GM19468 (cell line): ENCODE results near the gene IL13.
A peak's percentile ranks its signal among the peaks of the same experiment; 100 is the strongest.

Source experiments
- ATAC-seq: cut with Tn5 transposase; IDR thresholded peaks from one replicate; pipeline ENCODE4 v1.9.1; 2021; ENCODE audit warnings: mild to moderate bottlenecking, moderate library complexity, moderate number of reproducible peaks; ENCODE audit not compliant: unreplicated experiment; ENCODE audit errors: extremely low read depth

IL13 gene

DNA sequence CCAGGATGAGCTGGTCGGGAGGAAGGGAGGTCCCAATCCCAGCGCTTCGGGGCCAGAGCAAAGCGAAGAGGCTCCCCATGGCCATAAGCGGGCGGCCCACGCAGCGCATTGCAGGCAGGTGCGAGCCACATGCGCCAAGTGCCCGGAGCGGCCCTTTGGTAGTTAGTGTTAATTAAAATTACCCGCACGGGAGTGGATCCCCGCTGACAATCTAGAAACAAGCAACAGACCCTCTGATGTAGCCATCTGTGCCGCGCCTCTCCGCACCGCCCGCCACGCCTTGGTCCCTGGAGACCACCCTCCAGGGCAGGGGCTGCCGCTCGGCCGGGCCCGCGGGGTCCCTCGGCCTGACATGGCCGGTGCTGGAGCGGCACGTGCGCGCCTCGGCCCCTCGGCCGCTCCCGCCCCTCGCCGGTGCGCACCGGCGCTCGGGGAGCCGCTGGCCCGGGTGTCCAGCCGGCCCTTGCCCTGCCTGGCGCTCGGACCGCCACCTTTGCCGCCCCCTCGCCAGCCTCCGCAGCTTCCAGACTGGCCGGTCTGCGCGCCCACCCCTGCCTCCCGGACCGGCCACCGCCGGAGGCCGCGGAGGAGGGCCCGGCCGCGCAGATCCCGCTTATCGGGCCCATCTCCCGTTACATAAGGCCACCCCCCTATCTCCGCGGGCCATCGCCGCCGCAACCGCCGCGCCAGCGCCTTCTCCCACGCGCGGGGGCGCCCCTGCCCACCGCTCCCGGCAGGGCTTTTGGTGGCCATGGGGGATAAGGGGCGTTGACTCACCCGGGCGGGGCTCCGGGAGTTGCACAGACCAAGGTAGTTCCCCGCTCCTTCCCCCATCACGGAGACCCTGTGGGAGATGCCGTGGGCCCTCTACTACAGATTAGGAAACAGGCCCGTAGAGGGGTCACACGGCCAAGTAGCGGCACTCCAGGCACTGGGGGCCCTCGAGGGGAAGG, 1.9 kb upstream of the IL13 start:
- no peak for ATAC-seq

DNA sequence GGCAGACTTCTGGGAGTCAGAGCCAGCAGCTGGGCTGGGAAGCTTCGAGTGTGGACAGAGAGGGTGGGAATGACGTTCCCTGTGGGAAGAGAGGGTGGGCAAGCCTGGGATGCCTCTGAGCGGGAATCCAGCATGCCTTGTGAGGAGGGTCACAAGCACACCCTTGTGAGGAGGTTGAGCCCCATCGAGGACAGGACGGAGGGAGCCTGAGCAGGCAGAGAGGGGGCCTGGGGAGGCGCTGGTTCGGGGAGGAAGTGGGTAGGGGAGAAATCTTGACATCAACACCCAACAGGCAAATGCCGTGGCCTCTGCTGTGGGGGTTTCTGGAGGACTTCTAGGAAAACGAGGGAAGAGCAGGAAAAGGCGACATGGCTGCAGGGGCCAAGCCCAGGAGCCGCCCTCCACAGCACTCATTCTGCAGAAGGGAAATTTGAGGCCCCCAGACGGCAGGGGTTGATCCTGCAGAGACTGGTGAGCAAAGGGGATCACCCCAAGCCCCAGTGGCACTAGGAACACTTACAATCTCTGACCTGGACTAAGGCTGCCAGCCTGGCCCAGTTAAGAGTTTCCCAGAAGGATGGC, 1.1 kb upstream of the IL13 start:
- ATAC-seq = no peak

DNA sequence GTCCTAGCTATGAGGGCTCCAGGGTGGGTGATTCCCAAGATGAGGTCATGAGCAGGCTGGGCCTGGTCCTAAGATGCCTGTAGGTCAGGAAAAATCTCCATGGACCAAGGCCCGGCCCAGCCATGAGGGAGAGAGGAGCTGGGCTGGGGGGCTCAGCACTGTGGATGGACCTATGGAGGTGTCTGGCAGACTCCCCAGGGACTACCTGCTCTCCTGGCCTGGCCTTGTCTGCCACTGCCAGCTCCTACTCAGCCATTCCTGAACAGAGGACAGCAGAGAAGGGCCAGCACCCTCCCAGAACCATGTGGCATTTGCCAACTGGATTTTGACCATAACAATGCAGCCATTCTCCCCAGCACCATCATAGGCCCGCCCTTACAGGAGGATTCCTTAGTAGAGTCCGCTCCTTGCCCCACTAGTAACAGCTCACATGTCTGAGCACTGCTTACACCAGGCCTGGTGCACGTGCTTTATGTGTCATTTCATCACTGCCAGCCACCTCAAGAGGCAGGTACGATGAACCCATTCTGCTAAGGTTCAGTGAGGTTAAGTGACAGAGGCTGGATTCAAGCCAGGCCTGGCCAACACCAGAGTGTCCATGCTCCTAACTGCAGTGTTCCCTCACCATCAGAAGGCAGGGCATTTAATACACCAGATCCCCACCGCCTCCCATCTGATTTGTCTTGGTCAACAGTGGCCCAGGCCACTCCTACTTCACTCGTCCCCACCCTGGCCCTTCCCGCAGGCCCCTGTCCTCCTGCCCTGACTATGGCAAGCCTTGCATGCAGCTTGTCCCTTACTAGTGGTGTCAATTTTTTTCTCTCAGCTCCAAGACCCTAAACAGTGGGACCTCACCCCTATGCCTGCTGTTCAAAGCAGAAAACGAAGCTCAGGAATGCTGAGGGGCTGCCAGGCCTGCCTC, 669 bp downstream of the IL13 start:
- no peak for ATAC-seq

DNA sequence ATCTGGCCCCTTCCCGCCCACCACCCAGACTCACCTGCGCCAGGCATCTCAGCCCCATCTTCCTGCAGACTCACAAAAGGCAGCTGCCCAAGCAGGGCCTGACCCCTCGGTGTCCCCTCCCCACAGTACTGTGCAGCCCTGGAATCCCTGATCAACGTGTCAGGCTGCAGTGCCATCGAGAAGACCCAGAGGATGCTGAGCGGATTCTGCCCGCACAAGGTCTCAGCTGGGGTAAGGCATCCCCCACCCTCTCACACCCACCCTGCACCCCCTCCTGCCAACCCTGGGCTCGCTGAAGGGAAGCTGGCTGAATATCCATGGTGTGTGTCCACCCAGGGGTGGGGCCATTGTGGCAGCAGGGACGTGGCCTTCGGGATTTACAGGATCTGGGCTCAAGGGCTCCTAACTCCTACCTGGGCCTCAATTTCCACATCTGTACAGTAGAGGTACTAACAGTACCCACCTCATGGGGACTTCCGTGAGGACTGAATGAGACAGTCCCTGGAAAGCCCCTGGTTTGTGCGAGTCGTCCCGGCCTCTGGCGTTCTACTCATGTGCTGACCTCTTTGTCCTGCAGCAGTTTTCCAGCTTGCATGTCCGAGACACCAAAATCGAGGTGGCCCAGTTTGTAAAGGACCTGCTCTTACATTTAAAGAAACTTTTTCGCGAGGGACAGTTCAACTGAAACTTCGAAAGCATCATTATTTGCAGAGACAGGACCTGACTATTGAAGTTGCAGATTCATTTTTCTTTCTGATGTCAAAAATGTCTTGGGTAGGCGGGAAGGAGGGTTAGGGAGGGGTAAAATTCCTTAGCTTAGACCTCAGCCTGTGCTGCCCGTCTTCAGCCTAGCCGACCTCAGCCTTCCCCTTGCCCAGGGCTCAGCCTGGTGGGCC, 1.9 kb downstream of the IL13 start:
- ATAC-seq = no peak

DNA sequence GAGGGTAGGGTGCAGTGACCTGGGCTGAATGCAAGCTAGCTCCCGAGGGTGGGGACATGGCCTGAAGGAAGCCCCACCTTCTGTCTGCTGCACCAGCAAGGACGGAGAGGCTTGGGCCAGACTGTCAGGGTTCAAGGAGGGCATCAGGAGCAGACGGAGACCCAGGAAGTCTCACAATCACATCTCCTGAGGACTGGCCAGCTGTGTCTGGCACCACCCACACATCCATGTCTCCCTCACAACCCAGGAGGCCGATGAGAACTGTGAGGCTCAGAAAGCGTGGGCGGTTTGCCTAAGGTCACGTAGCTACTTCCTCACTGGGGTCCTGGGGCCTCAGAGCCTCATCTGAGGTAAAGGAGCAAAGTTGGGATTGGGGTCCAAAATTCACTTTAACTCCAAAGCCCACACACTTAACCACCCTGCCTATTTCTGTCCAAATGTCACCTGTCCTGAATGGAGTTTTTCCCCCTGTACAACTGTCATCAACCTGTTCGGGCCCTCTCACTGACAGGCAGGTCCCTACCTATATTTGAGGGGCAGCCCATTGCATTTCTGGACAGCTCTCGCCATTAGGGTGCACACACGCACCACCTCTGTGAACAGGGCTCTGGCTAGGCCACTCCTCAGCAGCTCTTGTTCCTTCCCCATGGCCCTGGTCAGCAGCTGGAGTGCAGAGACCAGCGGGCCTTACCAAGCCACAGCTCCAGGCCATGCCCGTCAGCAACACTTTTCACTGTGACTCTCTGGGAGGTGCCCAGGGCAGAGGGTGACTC, 3.4 kb downstream of the IL13 start:
- ATAC-seq = no peak

DNA sequence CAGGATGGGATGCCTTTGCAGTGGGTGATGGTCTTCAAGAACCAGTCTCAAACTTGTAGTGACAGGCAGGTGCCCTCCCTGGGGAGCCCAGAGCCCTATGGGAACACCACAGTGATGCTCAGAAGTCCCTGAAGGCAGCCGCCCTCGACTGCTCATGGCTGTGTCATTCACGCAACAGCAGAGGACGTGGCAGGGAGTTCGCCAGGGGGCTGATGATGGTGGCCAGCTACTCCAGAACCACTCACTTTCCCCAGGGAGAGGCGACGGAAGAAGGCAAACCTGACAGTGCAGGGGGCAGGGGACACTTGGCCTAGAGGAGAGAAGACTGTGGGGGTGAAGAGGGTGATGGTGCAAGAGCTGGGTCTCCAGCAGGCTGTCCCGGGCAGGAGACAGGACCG, 4.0 kb downstream of the IL13 start:
- ATAC-seq = no peak

DNA sequence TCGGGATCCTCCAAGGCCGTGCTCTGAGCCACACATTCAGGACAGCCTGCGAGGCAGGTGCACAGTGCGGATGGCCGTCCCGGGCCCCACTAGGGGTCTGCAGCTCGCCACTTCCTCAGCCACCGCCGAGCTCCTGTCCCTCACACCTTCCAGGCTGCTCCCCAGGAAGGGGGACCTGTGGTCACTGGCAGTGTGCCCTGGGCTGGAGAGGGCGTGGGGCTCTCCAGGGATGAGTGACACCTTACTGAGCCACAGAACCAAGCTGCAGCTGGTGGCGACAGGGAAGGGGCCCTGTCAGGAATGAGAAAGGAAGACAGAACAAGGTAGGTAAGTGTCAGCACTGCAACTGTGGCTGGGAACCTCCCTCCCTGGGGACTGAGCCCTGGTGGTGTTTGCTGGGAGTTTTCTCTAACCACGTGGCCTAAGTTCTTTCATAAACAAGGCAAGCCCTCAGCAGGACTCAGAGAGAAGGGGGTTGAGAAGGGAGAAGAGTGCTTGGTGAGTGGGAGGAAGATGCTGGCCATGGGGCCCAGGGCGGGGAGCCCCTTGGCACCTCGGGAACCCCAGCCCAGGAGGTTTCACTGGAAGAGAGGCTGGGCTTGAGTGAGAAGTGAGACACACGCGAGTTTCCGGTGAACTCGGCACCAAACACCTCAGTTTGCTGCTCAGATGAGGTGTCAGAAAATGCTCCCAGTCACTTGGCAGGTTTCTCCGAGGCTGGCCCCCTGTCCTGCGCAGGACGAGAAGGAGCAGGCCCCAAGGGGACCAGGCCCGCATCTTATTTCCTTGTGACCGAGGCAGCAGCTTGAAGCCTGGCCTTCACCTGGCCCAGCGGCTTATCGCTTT, 5.2 kb downstream of the IL13 start:
- peak; percentile 34 for ATAC-seq

DNA sequence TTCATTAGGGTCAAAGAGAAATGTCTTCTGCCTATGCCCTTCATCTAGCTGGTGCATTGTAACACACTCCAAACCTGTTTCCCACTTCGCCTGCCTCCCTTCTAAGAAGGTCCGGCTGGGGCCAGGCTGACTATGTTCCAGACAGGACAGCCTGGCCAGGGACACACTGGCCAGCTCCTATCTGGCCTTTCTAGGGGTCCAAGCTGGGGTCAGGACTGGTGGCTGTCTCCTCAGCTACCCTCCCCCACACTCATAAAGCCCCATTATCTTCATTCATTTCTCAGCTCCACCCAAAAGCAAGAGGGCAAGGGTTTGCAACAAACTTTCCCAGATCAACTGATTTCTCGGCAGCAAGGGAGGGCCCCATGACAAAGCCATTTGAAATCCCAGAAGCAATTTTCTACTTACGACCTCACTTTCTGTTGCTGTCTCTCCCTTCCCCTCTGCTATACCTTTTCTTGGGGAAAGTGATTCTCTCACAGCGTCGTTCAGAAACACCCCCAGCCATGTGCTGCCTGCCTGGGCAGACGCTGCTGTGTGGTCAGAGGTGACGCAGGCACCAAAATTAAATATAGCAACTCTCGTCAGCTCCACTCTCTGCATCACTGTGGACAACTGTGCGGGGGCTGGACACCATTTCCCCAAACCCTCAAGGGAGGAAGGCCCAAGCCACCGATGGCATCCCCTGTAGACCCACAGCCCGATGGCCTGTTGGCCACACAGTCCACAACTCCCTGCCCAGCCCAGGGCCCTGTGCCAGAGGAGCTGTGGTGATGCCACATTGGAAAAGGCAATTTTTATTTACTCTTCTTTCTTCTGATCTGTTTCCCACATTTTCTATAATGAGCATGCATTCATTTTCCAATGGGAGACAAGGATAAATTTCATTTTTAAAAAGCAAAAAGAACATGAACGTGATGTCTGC, 6.1 kb downstream of the IL13 start:
- ATAC-seq = peak; percentile 40

DNA sequence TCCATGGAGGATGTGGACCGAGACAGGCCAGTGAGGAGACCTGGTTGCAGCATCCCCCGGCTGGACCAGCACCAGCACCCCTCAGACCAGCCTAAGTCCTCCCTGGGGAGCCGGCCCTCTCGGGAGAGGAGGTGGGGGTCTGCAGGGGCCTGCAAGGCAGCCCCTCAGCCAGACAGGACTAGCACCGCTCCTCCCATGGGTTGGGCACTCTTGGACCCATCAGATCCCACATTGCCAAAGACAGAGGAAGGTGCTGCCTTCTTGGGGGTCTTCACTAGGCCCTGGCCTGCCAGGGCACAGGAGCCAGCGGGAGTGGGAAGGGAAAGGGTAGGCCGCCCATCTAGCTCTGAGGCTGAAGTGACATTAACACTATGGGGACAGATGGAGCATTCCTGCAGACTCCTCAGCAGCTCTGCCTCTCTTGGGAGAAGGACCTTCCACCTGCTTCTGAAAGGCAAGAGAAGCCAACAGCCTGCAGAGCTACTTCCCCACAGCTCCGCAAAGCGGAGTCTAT, 6.8 kb downstream of the IL13 start:
- no peak for ATAC-seq

DNA sequence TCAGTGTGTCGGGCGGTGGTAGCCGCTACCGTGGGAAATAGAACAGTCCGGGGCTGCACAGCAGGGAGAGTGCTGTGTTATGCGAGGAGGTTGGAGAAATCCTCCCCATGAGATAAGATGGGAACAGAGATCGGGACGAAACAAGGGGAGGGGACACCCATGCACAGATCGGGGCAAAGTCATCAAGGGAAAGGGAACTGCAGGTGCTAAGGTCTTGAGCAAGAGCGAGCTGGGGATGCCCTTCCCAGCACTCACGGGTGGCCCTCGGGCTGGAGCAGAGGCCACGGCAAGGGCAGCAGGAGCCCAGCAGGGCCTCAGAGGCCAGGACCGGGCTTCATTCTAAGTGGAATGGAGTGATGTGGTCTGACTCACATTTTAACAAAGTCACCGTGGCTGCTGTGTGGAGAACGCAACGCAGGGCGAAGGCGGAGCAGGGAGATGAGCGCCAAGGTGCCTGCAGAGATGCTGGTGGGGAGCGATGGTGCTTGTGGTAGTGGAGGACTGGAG, 7.7 kb downstream of the IL13 start:
- no peak for ATAC-seq

DNA sequence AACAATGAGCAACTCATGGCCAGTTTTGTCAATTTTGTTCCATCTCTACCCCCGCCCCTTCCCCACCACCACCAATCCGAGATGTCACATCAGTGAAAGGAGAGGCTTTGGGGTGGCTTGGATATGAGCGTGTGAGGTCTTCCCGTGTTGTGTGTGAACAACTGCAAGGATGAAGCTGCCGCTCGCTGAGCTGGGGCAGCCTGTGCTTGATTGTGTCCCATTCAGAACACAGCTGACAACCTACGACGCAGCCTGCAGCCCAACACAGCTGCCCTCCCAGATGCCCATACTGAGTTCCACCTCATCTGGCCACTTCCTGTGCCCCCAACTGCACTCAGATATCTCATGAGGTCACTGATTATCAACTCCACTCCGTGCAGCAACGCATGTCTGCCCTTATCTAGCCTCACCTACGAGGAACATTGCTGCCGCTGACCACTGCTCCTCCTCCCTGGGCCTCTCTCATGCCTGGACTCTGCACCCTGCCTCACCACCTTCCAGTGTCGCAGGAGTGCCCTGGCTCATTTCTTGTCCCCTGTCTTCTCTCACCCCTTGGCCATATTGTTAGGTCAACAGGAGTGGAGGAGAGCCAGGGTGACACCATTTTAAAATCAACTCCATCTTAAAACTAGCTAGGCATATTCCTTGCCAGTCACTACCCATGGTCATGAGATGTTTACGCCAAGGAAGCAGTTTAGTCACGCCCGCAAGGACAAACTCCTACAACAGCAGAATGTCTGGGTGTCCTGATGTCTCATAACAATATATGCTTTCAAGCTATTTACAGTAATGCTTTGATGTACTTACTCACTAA, 8.5 kb downstream of the IL13 start:
- ATAC-seq = no peak

DNA sequence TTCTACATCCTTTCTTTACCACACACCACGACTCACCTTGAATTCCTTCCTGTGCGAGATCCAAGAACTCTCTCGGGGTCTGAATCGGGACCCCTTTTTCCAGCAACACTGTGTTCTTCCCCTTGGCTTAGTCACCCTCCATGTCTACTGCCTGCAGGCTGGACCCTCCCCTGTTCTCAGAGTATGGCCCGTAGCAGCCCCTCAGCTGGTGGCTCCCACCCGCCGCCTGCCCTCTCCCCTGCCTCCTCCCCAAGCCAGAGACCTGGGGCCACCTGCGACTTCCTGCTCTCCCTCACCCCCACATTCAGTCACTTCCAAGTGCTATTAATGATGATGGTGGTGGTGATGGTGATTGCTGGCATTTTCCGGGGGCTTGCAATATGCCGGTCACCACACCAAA, 9.3 kb downstream of the IL13 start:
- ATAC-seq = no peak

DNA sequence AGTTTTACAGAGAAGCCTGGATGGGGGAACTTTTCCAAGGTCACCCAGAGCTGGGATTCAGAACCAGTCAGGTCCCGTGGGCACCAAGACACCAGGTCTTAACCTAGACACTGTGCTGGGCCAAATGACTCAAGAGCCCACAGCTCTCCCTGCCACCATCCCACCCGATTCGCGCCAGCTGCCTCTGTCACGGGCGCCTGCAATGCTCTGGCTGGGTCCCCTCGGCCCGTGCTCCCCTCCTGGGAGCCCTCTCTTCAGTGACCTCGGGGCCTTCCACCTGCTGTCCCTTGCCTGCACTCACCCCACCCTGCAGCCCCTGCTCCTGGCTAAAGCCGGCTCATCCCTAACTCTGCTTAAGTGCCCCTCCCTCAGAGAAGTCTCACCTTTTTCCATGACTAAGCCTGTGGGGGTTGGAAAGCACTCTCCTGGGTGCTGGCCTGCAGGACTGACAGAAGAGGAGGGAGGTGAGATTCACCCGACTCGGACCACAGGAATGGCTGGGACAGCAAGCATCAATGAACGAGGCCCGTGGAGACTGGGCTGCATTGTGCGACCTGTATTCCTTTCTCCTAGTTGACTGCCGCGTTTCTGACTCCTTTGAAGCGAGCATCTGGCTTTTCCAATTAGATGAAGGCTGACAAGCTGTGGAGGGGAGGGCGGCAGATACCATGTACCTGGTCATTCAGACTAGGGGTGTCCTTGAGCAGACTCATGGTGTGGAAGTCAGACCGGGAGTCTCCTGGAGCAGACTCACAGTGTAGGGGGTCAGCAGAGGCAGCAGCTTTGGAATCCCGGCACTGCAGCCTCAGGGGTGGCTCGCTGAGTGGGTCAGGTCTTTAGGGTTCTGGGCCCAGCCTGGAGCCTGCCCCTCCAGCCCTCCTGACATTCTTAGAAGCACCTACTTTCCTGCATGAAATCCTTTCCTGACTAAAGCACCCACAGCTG, 10.1 kb downstream of the IL13 start:
- no peak for ATAC-seq

DNA sequence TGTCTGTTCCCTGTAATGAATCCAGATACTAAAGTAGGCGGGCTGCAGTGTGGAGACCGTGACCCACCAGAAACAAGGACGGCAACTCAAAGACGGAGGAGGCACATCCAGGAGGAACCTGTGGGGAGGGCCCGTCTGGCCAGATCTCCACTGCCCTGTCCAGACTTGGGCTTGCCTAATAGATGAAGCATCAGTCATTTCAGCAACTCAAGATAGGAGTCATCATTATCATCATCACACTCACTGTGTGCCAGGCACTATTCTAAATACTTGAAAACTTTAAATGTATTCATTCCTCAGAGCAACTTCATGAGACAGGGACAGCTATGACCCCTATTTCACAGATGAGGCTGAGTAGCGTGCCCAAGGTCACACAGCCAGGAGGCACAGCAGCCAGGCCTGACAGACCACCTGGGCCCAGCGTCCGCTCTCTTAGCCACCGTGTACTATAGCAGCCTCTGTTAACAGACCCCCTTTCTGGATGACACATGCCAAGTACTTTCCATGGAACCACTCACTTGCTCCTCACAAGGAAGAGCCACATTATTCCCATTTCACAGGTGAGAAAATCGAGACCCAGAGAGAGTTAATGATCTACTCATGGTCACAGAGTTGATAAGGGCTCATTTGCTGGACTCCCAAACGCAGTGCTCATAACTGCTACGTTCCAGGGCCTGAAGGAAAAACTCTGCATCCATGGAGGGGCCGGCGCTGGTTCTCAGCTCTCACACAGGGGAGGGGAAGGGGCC, 10.9 kb downstream of the IL13 start:
- no peak for ATAC-seq
